HUES48 (cell line): ENCODE data around the gene COCH.

Experiments
- H3K27ac ChIP-seq: one replicate; pipeline ENCODE4 v1.7.0; 2013; ENCODE audit warnings: low read depth, low read length, inconsistent platforms
- H3K27me3 ChIP-seq: 2 replicates; pipeline ENCODE4 v1.6.1; 2013; ENCODE audit warnings: mild to moderate bottlenecking, low read length; ENCODE audit not compliant: control insufficient read depth, insufficient read depth
- H3K36me3 ChIP-seq: 2 replicates; pipeline ENCODE4 v1.6.1; 2013; ENCODE audit warnings: low read length; ENCODE audit not compliant: control insufficient read depth, insufficient read depth
- H3K4me1 ChIP-seq: 2 replicates; pipeline ENCODE4 v1.6.1; 2013; ENCODE audit warnings: mild to moderate bottlenecking, low read length; ENCODE audit not compliant: control insufficient read depth, insufficient read depth
- H3K4me3 ChIP-seq: 2 replicates; pipeline ENCODE4 v1.5.1; 2013; ENCODE audit warnings: mild to moderate bottlenecking, low read depth, low read length
- H3K9ac ChIP-seq: 2 replicates; pipeline ENCODE4 v1.6.1; 2013; ENCODE audit warnings: mild to moderate bottlenecking, low read depth, low read length, moderate library complexity
- H3K9me3 ChIP-seq: 2 replicates; pipeline ENCODE4 v1.6.1; 2013; ENCODE audit warnings: low read length; ENCODE audit not compliant: control insufficient read depth, insufficient read depth

Gene COCH

DNA sequence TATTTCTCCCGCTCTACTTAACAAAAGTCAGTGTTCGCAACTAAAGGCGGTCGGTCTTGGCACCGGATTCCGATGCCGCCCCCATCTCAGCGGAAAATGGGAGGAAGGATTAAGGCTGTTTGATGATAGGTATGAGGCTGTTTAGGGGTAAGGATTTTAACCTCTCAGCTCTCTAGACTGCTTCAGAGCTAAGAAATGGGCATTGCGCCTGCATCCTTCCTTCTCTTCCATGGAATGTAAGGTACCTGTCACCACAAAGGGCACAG, 1.4 kb downstream of the COCH start:
- Histone ChIP-seq H3K4me1 (peaks cover 26% of the 10 kb centered on the region), H3K4me3 (peak overlapping the region; percentile 58), H3K36me3 (peaks cover 30% of the 10 kb centered on the region), H3K9ac (0 out of 2 replicates have a peak overlapping the region, but pooled peaks have one; percentile 49), H3K27ac (no peak overlapping the region), H3K27me3 (peaks cover 45% of the 10 kb centered on the region), H3K9me3 (no peaks in the 10 kb centered on the region)

DNA sequence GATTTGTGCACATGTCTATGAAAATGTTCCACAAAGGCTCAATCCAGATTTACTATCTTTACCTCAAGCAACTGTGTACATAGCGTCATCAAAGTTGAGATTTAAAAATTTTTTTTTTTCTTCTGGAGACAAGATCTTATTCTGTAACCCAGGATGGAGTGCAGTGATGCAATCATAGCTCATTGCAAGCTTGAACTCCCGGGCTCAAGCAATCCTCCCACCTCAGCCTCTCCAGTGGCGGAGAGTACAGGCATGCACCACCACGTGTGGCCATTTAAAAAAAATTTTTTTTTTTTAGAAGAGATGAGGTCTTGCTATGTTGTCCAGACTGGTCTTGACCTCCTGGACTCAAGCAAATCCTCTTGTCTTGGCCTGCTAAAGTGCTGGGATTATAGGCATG, 2.3 kb downstream of the COCH start:
- Histone ChIP-seq H3K27ac (no peak overlapping the region), H3K9me3 (no peaks in the 10 kb centered on the region), H3K9ac (no peak overlapping the region), H3K27me3 (peaks cover 45% of the 10 kb centered on the region), H3K36me3 (peaks cover 34% of the 10 kb centered on the region), H3K4me1 (peaks cover 20% of the 10 kb centered on the region), H3K4me3 (no peak overlapping the region)

GRCh38 chr14:30882431-30882830, 8.1 kb downstream of the COCH start:
- Histone ChIP-seq H3K4me1 (no peaks in the 10 kb centered on the region), H3K9me3 (no peaks in the 10 kb centered on the region), H3K9ac (no peak overlapping the region), H3K27ac (no peak overlapping the region), H3K36me3 (peaks cover 47% of the 10 kb centered on the region), H3K4me3 (no peak overlapping the region), H3K27me3 (no peaks in the 10 kb centered on the region)

DNA sequence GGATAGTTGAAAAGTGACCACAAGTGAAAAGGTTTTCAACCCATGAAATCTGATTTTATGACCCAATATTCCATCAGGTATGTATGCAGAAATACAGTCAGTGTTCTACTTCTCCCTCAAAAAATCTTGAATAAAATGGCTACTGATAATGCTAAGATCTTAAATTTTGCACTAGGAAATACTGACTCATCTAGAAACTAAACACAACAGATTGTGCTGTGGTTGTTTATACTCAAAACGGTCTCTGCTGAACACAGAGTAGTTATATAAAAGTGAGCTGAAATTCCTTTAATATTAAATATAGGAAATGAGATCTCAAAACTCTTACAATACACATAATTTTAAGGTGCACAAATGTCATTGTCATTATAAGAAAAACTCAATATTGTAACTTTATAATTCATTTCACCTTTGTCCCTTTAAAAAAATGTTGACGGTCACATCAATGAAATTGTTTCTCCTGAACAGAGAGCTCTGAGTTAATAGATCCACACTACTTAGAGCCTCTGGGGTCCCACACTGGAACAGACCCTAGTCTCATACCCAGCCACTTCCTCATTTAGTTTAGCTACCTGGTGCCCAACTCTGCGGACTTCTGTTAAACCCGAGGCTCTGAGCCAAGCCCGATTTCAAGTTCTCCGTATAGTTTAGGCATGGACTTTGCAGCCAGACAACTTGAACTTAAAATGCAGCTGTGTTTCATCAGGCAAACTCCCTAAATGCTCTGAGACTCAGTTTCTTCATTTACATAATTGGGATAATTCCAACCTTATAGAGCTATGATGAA, 9.3 kb downstream of the COCH start:
- H3K4me3 ChIP-seq = no peak overlapping the region
- no peak overlapping the region for H3K27ac ChIP-seq
- H3K9me3 ChIP-seq = no peaks in the 10 kb centered on the region
- no peaks in the 10 kb centered on the region for H3K27me3 ChIP-seq
- H3K4me1 ChIP-seq = no peaks in the 10 kb centered on the region
- peaks cover 39% of the 10 kb centered on the region for H3K36me3 ChIP-seq
- H3K9ac ChIP-seq = no peak overlapping the region

- peaks cover 28% of the 10 kb centered on the region for H3K36me3 ChIP-seq
- H3K9ac ChIP-seq = no peak overlapping the region
- H3K9me3 ChIP-seq = no peaks in the 10 kb centered on the region
- H3K27ac ChIP-seq = no peak overlapping the region
- H3K4me3 ChIP-seq = no peak overlapping the region
- H3K4me1 ChIP-seq = no peaks in the 10 kb centered on the region
- no peaks in the 10 kb centered on the region for H3K27me3 ChIP-seq
Measured at GRCh38 chr14:30884901-30885300, 10.5 kb downstream of the COCH start.

DNA sequence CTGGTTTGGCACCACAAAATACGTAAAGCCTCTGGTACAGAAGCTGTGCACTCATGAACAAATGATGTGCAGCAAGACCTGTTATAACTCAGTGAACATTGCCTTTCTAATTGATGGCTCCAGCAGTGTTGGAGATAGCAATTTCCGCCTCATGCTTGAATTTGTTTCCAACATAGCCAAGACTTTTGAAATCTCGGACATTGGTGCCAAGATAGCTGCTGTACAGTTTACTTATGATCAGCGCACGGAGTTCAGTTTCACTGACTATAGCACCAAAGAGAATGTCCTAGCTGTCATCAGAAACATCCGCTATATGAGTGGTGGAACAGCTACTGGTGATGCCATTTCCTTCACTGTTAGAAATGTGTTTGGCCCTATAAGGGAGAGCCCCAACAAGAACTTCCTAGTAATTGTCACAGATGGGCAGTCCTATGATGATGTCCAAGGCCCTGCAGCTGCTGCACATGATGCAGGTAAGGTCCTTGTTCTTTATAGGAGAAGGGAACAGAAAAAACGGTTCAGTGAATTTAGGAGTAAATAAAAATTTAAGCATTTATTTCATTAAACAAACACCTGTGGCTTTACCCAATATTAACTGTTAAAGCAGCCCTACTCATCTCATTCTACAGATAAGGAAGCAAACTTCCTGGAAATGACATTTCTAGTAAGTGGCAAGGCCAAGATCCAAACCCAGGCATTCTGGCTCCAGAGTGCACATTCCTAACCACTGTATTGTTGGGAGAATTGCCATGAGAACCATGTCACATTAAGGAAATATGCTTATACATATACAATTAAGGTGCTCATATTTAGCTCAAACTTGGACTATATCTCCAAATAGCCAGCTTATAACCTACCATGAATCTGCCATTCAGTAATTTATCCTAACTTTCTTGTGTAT, 11.7 kb downstream of the COCH start:
- H3K4me3 ChIP-seq = no peak overlapping the region
- H3K4me1 ChIP-seq = no peaks in the 10 kb centered on the region
- no peak overlapping the region for H3K9ac ChIP-seq
- H3K9me3 ChIP-seq = no peaks in the 10 kb centered on the region
- no peaks in the 10 kb centered on the region for H3K27me3 ChIP-seq
- H3K27ac ChIP-seq = no peak overlapping the region
- peaks cover 23% of the 10 kb centered on the region for H3K36me3 ChIP-seq

GRCh38 chr14:30888480-30889243, 14.3 kb downstream of the COCH start:
- Histone ChIP-seq H3K9ac (no peak overlapping the region), H3K27ac (no peak overlapping the region), H3K4me1 (no peaks in the 10 kb centered on the region), H3K36me3 (peaks cover 15% of the 10 kb centered on the region), H3K27me3 (no peaks in the 10 kb centered on the region), H3K9me3 (no peaks in the 10 kb centered on the region), H3K4me3 (no peak overlapping the region)

DNA sequence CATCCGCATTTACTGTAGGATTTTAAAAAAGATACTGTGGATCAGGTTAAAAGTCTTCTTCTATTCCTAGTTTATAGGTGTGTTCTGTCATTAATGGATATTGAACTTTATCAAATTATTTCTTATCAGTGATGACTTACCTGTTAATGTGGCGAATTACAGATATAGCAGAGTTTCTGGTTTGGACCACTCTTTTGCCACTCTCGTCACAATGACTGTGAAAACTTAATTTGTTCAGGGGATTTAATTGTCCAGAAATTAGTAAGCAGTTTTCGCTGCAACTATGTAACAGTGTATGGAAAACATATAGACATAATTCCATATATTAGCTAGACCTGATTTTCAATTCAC, 14.9 kb downstream of the COCH start:
- Histone ChIP-seq H3K27me3 (no peaks in the 10 kb centered on the region), H3K9me3 (no peaks in the 10 kb centered on the region), H3K4me3 (no peak overlapping the region), H3K36me3 (peaks cover 20% of the 10 kb centered on the region), H3K27ac (no peak overlapping the region), H3K4me1 (no peaks in the 10 kb centered on the region), H3K9ac (no peak overlapping the region)

GRCh38 chr14:30893819-30894218, 19.5 kb downstream of the COCH start:
- H3K9me3 ChIP-seq = no peaks in the 10 kb centered on the region
- no peak overlapping the region for H3K4me3 ChIP-seq
- H3K9ac ChIP-seq = no peak overlapping the region
- no peaks in the 10 kb centered on the region for H3K27me3 ChIP-seq
- H3K27ac ChIP-seq = no peak overlapping the region
- peaks cover 37% of the 10 kb centered on the region for H3K36me3 ChIP-seq
- H3K4me1 ChIP-seq = peaks cover 4% of the 10 kb centered on the region; the same call in 1 of the 2 replicates

DNA sequence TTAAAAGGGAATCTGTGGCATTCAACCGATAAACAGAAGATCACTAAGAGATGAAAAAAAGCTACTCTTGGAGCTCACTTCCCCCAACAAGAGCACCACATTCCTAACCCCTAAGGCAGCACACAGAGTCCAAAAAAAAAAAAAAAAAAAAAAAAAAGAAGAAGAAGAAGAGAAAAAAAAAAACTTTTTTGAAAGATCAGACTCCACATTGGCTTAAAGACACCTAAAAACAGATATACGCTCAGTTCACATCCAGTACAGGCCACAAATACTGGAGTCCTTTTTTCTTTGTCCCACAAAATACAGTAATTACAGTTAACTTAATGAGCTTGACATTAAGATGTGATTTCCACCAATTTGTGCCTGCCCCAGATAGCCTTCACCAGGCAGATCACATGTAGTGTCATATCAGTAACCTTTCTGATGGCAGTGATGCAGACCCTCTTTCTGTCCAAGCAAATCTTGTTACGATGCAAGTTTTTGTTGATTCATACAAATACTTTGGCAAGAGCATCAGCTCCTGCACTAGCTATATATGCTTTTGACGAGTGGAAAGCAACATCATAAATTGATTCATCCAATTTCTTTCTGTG, 20.7 kb downstream of the COCH start:
- Histone ChIP-seq H3K4me1 (peaks cover 4% of the 10 kb centered on the region; the same call in 1 of the 2 replicates), H3K9ac (no peak overlapping the region), H3K36me3 (peaks cover 39% of the 10 kb centered on the region), H3K9me3 (no peaks in the 10 kb centered on the region), H3K4me3 (no peak overlapping the region), H3K27ac (no peak overlapping the region), H3K27me3 (no peaks in the 10 kb centered on the region)
